ENCODE measurements around the gene NRP2.

Gene NRP2

GRCh38 chr2:205658572-205658971 lies 23.7 kb upstream of the NRP2 start:
- DNase-seq (ENCODE audit: low read depth in 2 of 2) = no peak

- no peak for DNase-seq (ENCODE audit: low read depth in 2 of 2)
Observed at GRCh38 chr2:205659922-205660321, 22.4 kb upstream of the NRP2 start.

- peak in 1 of 2 donors; percentile 26 for DNase-seq (ENCODE audit: low read depth in 2 of 2)
Observed at GRCh38 chr2:205660521-205661124, 21.7 kb upstream of the NRP2 start.

- no peak for DNase-seq (ENCODE audit: low read depth in 2 of 2)
Observed at GRCh38 chr2:205661281-205661680, 21.0 kb upstream of the NRP2 start.

GRCh38 chr2:205662206-205662965 lies 19.9 kb upstream of the NRP2 start:
- no peak for DNase-seq (ENCODE audit: low read depth in 2 of 2)

- no peak for DNase-seq (ENCODE audit: low read depth in 2 of 2)
Observed at GRCh38 chr2:205665791-205666190, 16.5 kb upstream of the NRP2 start.

- no peak for DNase-seq (ENCODE audit: low read depth in 2 of 2)
Observed at GRCh38 chr2:205670292-205670691, 12.0 kb upstream of the NRP2 start.

GRCh38 chr2:205673312-205673711 lies 9.0 kb upstream of the NRP2 start:
- no peak for DNase-seq (ENCODE audit: low read depth in 2 of 2)

- no peak for DNase-seq (ENCODE audit: low read depth in 2 of 2)
Observed at GRCh38 chr2:205675861-205676516, 6.3 kb upstream of the NRP2 start.

- no peak for DNase-seq (ENCODE audit: low read depth in 2 of 2)
Observed at GRCh38 chr2:205678541-205679142, 3.7 kb upstream of the NRP2 start.

GRCh38 chr2:205679410-205680009 lies 2.8 kb upstream of the NRP2 start:
- DNase-seq (ENCODE audit: low read depth in 2 of 2) = no peak

GRCh38 chr2:205680067-205680466 lies 2.2 kb upstream of the NRP2 start:
- no peak for DNase-seq (ENCODE audit: low read depth in 2 of 2)

GRCh38 chr2:205680903-205681302 lies 1.4 kb upstream of the NRP2 start:
- no peak for DNase-seq (ENCODE audit: low read depth in 2 of 2)

GRCh38 chr2:205681401-205682238 lies 681 bp upstream of the NRP2 start:
- DNase-seq (ENCODE audit: low read depth in 2 of 2) = no peak

GRCh38 chr2:205682971-205683501 lies 735 bp downstream of the NRP2 start:
- no peak for DNase-seq (ENCODE audit: low read depth in 2 of 2)

- no peak for DNase-seq (ENCODE audit: low read depth in 2 of 2)
Observed at GRCh38 chr2:205683502-205684367, 1.4 kb downstream of the NRP2 start.

- no peak for DNase-seq (ENCODE audit: low read depth in 2 of 2)
Observed at GRCh38 chr2:205684871-205685313, 2.6 kb downstream of the NRP2 start.

GRCh38 chr2:205685314-205686055 lies 3.2 kb downstream of the NRP2 start:
- no peak for DNase-seq (ENCODE audit: low read depth in 2 of 2)
